ENCODE results near the gene NOPCHAP1. TPM values are rescaled to one million over a fixed set of nuclear protein-coding genes. Genes with fewer than 3 reads are reported as not detected.

Gene NOPCHAP1
- total and polyA plus RNA-seq, 2 of the 8 experiments (the other 6 are each of a cell fraction or from before 2014, with no cell fraction given): 14.9 to 39.5 TPM

- Histone ChIP-seq H4K91ac (replicated peaks; ENCODE audit: insufficient read length, low read length) (no peak overlapping the region), H4K5ac (ENCODE audit: insufficient read length, low read depth, low read length) (no peak overlapping the region), H3K36me3 (ENCODE audit: control insufficient read depth in 2 of 4, insufficient read depth in 4 of 4, low read length in 3 of 4) (peaks cover 0 to 5% (median 2%) of the 10 kb centered on the region in 4 experiments; a peak in 4 of 8 replicates), H4K8ac (ENCODE audit: extremely low read depth, insufficient read depth, low read length) (no peak overlapping the region), H2BK15ac (ENCODE audit: low read length) (no peak overlapping the region), H3K4me1 (replicated peaks in 1 of 4; ENCODE audit: control insufficient read depth in 3 of 4, insufficient read depth in 4 of 4, low read length in 3 of 4) (no peaks in the 10 kb centered on the region), H2BK12ac (ENCODE audit: low read depth, low read length) (no peak overlapping the region), H3K23me2 (ENCODE audit: low read depth, low read length) (no peaks in the 10 kb centered on the region), H3K9ac (replicated peaks in 1 of 4; ENCODE audit: extremely low read depth in 1 of 4, low read depth in 3 of 4, low read length in 3 of 4) (no peak overlapping the region), H2BK5ac (ENCODE audit: low read depth, low read length) (no peak overlapping the region), H2BK120ac (replicated peaks; ENCODE audit: low read depth, low read length) (no peak overlapping the region), H3K18ac (ENCODE audit: extremely low read depth, low read length) (no peak overlapping the region), H3K4ac (replicated peaks; ENCODE audit: insufficient read length, low read depth, low read length) (no peak overlapping the region), H3K14ac (ENCODE audit: insufficient read length) (no peak overlapping the region), H2AK5ac (ENCODE audit: low read depth, low read length) (no peak overlapping the region), H3K27ac (ENCODE audit: low read depth, low read length) (no peak overlapping the region), H3K23ac (ENCODE audit: insufficient read length) (no peak overlapping the region), H3K4me2 (ENCODE audit: insufficient read depth in 1 of 2, low read depth in 2 of 2, low read length in 2 of 2) (no peak overlapping the region), H3K79me1 (ENCODE audit: low read depth, low read length) (peaks cover 3% of the 10 kb centered on the region; the same call in 1 of the 2 replicates), H3K56ac (replicated peaks; ENCODE audit: insufficient read length, low read depth, low read length) (no peak overlapping the region), H4K20me1 (replicated peaks in 1 of 2; ENCODE audit: control insufficient read depth in 1 of 2, insufficient read depth in 2 of 2, low read length in 2 of 2) (peaks cover 0 to 3% of the 10 kb centered on the region in 2 experiments), H3K79me2 (ENCODE audit: control insufficient read depth in 1 of 2, insufficient read depth in 2 of 2, low read length in 2 of 2) (no peaks in the 10 kb centered on the region), H3K4me3 (ENCODE audit: extremely low read depth in 1 of 4, insufficient read depth in 2 of 4, low read depth in 3 of 4, low read length in 4 of 4) (no peak overlapping the region), H2BK20ac (ENCODE audit: low read length) (no peak overlapping the region), H3K9me3 (ENCODE audit: insufficient read depth in 2 of 2, low read depth in 1 of 2, low read length in 1 of 2) (no peaks in the 10 kb centered on the region), H3K27me3 (replicated peaks in 1 of 4; ENCODE audit: control insufficient read depth in 3 of 4, extremely low read depth in 1 of 4, insufficient read depth in 3 of 4, low read length in 3 of 4) (no peaks in the 10 kb centered on the region), H2AFZ (ENCODE audit: low read length) (no peak overlapping the region)
- DNase-seq (ENCODE audit: low read depth in 1 of 2, low spot score in 2 of 2) (no peak), FAIRE-seq (no peak)
- CTCF ChIA-PET (ENCODE audit: partially characterized antibody): interaction anchor here (0.8 to 1.6 kb wide), 2 partner anchors 36 to 37 kb away, joined by 3 to 5 read pairs; no protein-coding TSS in a partner anchor
- WGBS, 2 experiments (ENCODE audit: extremely low coverage in 1 of 2, insufficient coverage in 1 of 2, insufficient read length in 1 of 2, insufficient replicate concordance in 2 of 2, low coverage in 1 of 2, low lambda C conversion rate in 2 of 2, missing lambda C conversion rate in 1 of 2): 92% methylated on average over 4 of the region's 4 CpGs; no CpG with 5 or more reads in 1 of the 2 experiments
- TF ChIP-seq SUZ12 (IDR thresholded peaks at IDR 0.05; ENCODE audit: low read length) (no peak), BCL11A (IDR thresholded peaks at IDR 0.05; ENCODE audit: low read depth in 2 of 2, low read length in 2 of 2) (no peak), TAF7 (optimal IDR thresholded peaks at IDR 0.05; ENCODE audit: borderline replicate concordance, low read depth, low read length) (no peak), E2F6 (IDR thresholded peaks at IDR 0.05) (no peak), CHD1 (IDR thresholded peaks at IDR 0.05; ENCODE audit: low read depth, low read length) (no peak), SP4 (IDR thresholded peaks at IDR 0.05; ENCODE audit: low read length) (no peak), KDM4A (IDR thresholded peaks at IDR 0.05; ENCODE audit: low read depth, low read length, severe bottlenecking) (no peak), FOSL1 (IDR thresholded peaks at IDR 0.05; ENCODE audit: insufficient read depth, low read depth, low read length) (no peak), JUND (IDR thresholded peaks at IDR 0.05; ENCODE audit: low read length) (no peak)
- POLR2A ChIA-PET (ENCODE audit: partially characterized antibody): no interaction called here
These were observed 29.4 kb downstream of the NOPCHAP1 start for GRCh38 chr12:105015543-105015942.
